HepG2 (cell line): ENCODE measurements around the gene PLPPR2. TPM values are rescaled to one million over a fixed set of nuclear protein-coding genes. Genes with fewer than 3 reads are reported as not detected.

Source experiments
- ATAD3A ChIP-seq: sonication (generic); formaldehyde crosslinking; IDR thresholded peaks from 2 replicates; pipeline ENCODE4 v1.4.0; 2020; ENCODE audit warnings: missing genetic modification reagents
- CENPBD1 ChIP-seq: sonication (generic); formaldehyde crosslinking; IDR thresholded peaks from 2 replicates; pipeline ENCODE4 v1.8.0; 2022; ENCODE audit warnings: missing genetic modification reagents, low read depth, mild to moderate bottlenecking, borderline replicate concordance
- CTCF ChIP-seq: sonication (generic); formaldehyde crosslinking; IDR thresholded peaks from 2 replicates; pipeline ENCODE4 v1.5.0; 2020; ENCODE audit warnings: mild to moderate bottlenecking, missing genetic modification reagents, moderate library complexity
- FOSL2 ChIP-seq: sonication (generic); formaldehyde crosslinking; IDR thresholded peaks from 2 replicates; pipeline ENCODE4 v1.4.0; 2020; ENCODE audit warnings: missing genetic modification reagents
- GATAD1 ChIP-seq: IDR thresholded peaks from 2 replicates; pipeline ENCODE4 v1.6.1; 2016; ENCODE audit warnings: missing genetic modification reagents, missing compliant biosample characterization
- HNRNPL ChIP-seq: fragments of 200-400 bp; formaldehyde crosslinking; IDR thresholded peaks from 2 replicates; pipeline ENCODE4 v1.6.1; 2017; ENCODE audit warnings: mild to moderate bottlenecking, low read depth, low read length
- KDM2A ChIP-seq: sonication (generic); formaldehyde crosslinking; IDR thresholded peaks from 2 replicates; pipeline ENCODE4 v1.4.0; 2020; ENCODE audit warnings: low read depth, missing genetic modification reagents, borderline replicate concordance
- MEIS1 ChIP-seq: sonication (generic); formaldehyde crosslinking; IDR thresholded peaks from 2 replicates; pipeline ENCODE4 v1.9.0; 2021; ENCODE audit warnings: mild to moderate bottlenecking, missing genetic modification reagents, moderate library complexity, borderline replicate concordance
- MYNN ChIP-seq: sonication (generic); formaldehyde crosslinking; IDR thresholded peaks from 2 replicates; pipeline ENCODE4 v1.4.0; 2020; ENCODE audit warnings: mild to moderate bottlenecking, low read depth, missing genetic modification reagents
- PCBP1 ChIP-seq: fragments of 200-400 bp; formaldehyde crosslinking; IDR thresholded peaks from 2 replicates; pipeline ENCODE4 v1.6.1; 2017; ENCODE audit warnings: mild to moderate bottlenecking, low read depth, low read length, borderline replicate concordance
- SP2 ChIP-seq: sonication (generic); formaldehyde crosslinking; IDR thresholded peaks from 2 replicates; pipeline ENCODE4 v1.5.1; 2020; ENCODE audit warnings: mild to moderate bottlenecking, missing genetic modification reagents
- XRCC5 ChIP-seq: fragments of 200-400 bp; formaldehyde crosslinking; optimal IDR thresholded peaks from 2 replicates; pipeline ENCODE3; 2017; ENCODE audit warnings: mild to moderate bottlenecking, low read length
- YEATS2 ChIP-seq: sonication (generic); formaldehyde crosslinking; IDR thresholded peaks from 2 replicates; pipeline ENCODE4 v1.4.0; 2020; ENCODE audit warnings: missing genetic modification reagents, borderline replicate concordance
- ZFX ChIP-seq: sonication (generic); formaldehyde crosslinking; IDR thresholded peaks from 2 replicates; pipeline ENCODE4 v1.4.0; 2020; ENCODE audit warnings: mild to moderate bottlenecking, low read depth, missing genetic modification reagents, moderate library complexity
- polyA plus RNA-seq, 8 experiments: library from polyadenylated mRNA; depleted of rRNA in 3 of 8; stranded (reverse) in 7 of 8; unstranded in 1 of 8; fragments of >200 nt; fragmentation: Illumina TruSeq in 4 of 8; extraction: Trizol in 4 of 8; gene quantifications; 2 replicates each; pipeline versions ENCODE4 v1.2.1 to v1.2.3, GENCODE V29; 2011 to 2016; ENCODE audit warnings: low read depth in 4 of 8, missing spikeins in 1 of 8, mixed read lengths in 1 of 8; ENCODE audit not compliant: insufficient read depth in 1 of 8
- total RNA-seq, 5 experiments: library from RNA; depleted of rRNA; stranded (reverse); fragments of >200 nt; fragmentation: Illumina TruSeq; extraction: Trizol; gene quantifications; 2 replicates each; pipeline ENCODE4 v1.2.3, GENCODE V29; 2016; ENCODE audit warnings: low read depth in 1 of 5
- TF ChIP-seq, protein P1 (sequence below): sonication (generic); formaldehyde crosslinking; IDR thresholded peaks from 2 replicates; pipeline ENCODE4 v1.4.0; 2020; ENCODE audit warnings: missing genetic modification reagents
- TF ChIP-seq, protein P2 (sequence below): IDR thresholded peaks from 2 replicates; pipeline ENCODE4 v1.4.0; 2020; ENCODE audit warnings: mild to moderate bottlenecking, missing genetic modification reagents

PLPPR2 gene
- total and polyA plus RNA-seq, 2 of the 13 experiments (the other 11 are each of a cell fraction or from before 2014, with no cell fraction given), result 1.5 to 2.1 TPM

GRCh38 chr19:11346104-11346940 is 8.9 kb upstream of the PLPPR2 start, which contains the start of the genes CCDC159 and TMEM205 (continued):
- TF ChIP-seq, protein P1, sequence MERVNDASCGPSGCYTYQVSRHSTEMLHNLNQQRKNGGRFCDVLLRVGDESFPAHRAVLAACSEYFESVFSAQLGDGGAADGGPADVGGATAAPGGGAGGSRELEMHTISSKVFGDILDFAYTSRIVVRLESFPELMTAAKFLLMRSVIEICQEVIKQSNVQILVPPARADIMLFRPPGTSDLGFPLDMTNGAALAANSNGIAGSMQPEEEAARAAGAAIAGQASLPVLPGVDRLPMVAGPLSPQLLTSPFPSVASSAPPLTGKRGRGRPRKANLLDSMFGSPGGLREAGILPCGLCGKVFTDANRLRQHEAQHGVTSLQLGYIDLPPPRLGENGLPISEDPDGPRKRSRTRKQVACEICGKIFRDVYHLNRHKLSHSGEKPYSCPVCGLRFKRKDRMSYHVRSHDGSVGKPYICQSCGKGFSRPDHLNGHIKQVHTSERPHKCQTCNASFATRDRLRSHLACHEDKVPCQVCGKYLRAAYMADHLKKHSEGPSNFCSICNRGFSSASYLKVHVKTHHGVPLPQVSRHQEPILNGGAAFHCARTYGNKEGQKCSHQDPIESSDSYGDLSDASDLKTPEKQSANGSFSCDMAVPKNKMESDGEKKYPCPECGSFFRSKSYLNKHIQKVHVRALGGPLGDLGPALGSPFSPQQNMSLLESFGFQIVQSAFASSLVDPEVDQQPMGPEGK (CRISPR knock-in tag), result peak; percentile 57; the same call in 1 of the 2 replicates
- peak; percentile 27; the same call in 1 of the 2 replicates for TF ChIP-seq MYNN
- TF ChIP-seq HNRNPL, result 0 out of 2 replicates have a peak, but pooled peaks have one; percentile 32
- peak; percentile 56 for TF ChIP-seq KDM2A (CRISPR knock-in tag)
- TF ChIP-seq, protein P2, sequence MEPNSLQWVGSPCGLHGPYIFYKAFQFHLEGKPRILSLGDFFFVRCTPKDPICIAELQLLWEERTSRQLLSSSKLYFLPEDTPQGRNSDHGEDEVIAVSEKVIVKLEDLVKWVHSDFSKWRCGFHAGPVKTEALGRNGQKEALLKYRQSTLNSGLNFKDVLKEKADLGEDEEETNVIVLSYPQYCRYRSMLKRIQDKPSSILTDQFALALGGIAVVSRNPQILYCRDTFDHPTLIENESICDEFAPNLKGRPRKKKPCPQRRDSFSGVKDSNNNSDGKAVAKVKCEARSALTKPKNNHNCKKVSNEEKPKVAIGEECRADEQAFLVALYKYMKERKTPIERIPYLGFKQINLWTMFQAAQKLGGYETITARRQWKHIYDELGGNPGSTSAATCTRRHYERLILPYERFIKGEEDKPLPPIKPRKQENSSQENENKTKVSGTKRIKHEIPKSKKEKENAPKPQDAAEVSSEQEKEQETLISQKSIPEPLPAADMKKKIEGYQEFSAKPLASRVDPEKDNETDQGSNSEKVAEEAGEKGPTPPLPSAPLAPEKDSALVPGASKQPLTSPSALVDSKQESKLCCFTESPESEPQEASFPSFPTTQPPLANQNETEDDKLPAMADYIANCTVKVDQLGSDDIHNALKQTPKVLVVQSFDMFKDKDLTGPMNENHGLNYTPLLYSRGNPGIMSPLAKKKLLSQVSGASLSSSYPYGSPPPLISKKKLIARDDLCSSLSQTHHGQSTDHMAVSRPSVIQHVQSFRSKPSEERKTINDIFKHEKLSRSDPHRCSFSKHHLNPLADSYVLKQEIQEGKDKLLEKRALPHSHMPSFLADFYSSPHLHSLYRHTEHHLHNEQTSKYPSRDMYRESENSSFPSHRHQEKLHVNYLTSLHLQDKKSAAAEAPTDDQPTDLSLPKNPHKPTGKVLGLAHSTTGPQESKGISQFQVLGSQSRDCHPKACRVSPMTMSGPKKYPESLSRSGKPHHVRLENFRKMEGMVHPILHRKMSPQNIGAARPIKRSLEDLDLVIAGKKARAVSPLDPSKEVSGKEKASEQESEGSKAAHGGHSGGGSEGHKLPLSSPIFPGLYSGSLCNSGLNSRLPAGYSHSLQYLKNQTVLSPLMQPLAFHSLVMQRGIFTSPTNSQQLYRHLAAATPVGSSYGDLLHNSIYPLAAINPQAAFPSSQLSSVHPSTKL (CRISPR knock-in tag), result peak; percentile 17; the same call in 1 of the 2 replicates
- TF ChIP-seq GATAD1 (CRISPR knock-in tag), result peak; percentile 62
- peak; percentile 93 for TF ChIP-seq SP2 (CRISPR knock-in tag)
- 0 out of 2 replicates have a peak, but pooled peaks have one; percentile 51 for TF ChIP-seq PCBP1
- TF ChIP-seq YEATS2 (CRISPR knock-in tag), result peak; percentile 68; the same call in 1 of the 2 replicates
- 0 out of 2 replicates have a peak, but pooled peaks have one; percentile 58 for TF ChIP-seq MEIS1
- peak; percentile 49; the same call in 1 of the 2 replicates for TF ChIP-seq ZFX (CRISPR knock-in tag)
- TF ChIP-seq ATAD3A (CRISPR knock-in tag), result no peak
- TF ChIP-seq FOSL2 (CRISPR knock-in tag), result peak; percentile 91
- TF ChIP-seq CTCF (CRISPR knock-in tag), result peak; percentile 58
- no peak for TF ChIP-seq CENPBD1 (CRISPR knock-in tag)
- TF ChIP-seq XRCC5, result peak; percentile 27
